OCI-LY3 (cell line): ENCODE measurements around the gene ZBTB1.
"Not testable (repeated sequence)": the region's sequence is repeated elsewhere in the genome, so short reads cannot be mapped to it uniquely, and the experiment has no call there.

Experiments used
- H2AFZ ChIP-seq: fragments of 200-600, 300-600 bp; shearing (Covaris generic); 2 replicates; pipeline ENCODE4 v1.6.0; 2014; ENCODE audit warnings: antibody characterized with exemption, low read depth, low read length
- H3K27ac ChIP-seq: fragments of 200-600, 300-600 bp; sonication (generic); 2 replicates; pipeline ENCODE4 v1.5.1; 2014; ENCODE audit warnings: mild to moderate bottlenecking, low read length, moderate library complexity, mixed read lengths
- H3K27me3 ChIP-seq: fragments of 200-600, 300-600 bp; sonication (generic); 2 replicates; pipeline ENCODE4 v1.6.1; 2014; ENCODE audit warnings: low read depth, low read length, mixed read lengths
- H3K36me3 ChIP-seq: fragments of 200-600, 300-600 bp; sonication (generic); replicated peaks from 2 replicates; pipeline ENCODE3; 2014; ENCODE audit warnings: low read depth, low read length, mixed read lengths
- H3K4me1 ChIP-seq: fragments of 300-600, 200-600 bp; sonication (generic); 2 replicates; pipeline ENCODE4 v1.6.1; 2014; ENCODE audit warnings: low read length, mixed read lengths
- H3K4me2 ChIP-seq: fragments of 200-600, 300-600 bp; sonication (generic); 2 replicates; pipeline ENCODE4 v1.6.1; 2014; ENCODE audit warnings: low read length, mixed read lengths
- H3K4me3 ChIP-seq: fragments of 300-600, 200-600 bp; sonication (generic); 2 replicates; pipeline ENCODE4 v1.5.1; 2014; ENCODE audit warnings: antibody characterized with exemption, mild to moderate bottlenecking, low read length, moderate library complexity
- H3K79me2 ChIP-seq: fragments of 300-600, 200-600 bp; shearing (Covaris generic); 2 replicates; pipeline ENCODE4 v1.6.1; 2014; ENCODE audit warnings: mild to moderate bottlenecking, low read length, mixed read lengths
- H3K9ac ChIP-seq: fragments of 300-600, 200-600 bp; shearing (Covaris generic); 2 replicates; pipeline ENCODE4 v1.6.0; 2014; ENCODE audit warnings: mild to moderate bottlenecking, low read length, moderate library complexity
- H3K9me3 ChIP-seq: fragments of 200-600, 300-600 bp; shearing (Covaris generic); 2 replicates; pipeline ENCODE4 v1.6.1; 2014; ENCODE audit warnings: low read length, mixed read lengths; ENCODE audit not compliant: insufficient read depth
- H4K20me1 ChIP-seq: fragments of 200-600, 300-600 bp; sonication (generic); 2 replicates; pipeline ENCODE4 v1.6.1; 2016; ENCODE audit warnings: low read length, mixed read lengths; ENCODE audit not compliant: insufficient read depth
- EZH2phosphoT487 ChIP-seq: fragments of 200-600 bp; shearing (Covaris generic); IDR thresholded peaks from 2 replicates; pipeline ENCODE4 v1.6.1; 2018; ENCODE audit warnings: antibody characterized with exemption, mixed run types, low read depth
- TF ChIP-seq, protein P1 (sequence below): fragments of 200-600, 300-600 bp; sonication (generic); IDR thresholded peaks from 2 replicates; pipeline ENCODE4 v1.5.1; 2014; ENCODE audit warnings: antibody characterized with exemption, low read length, low read depth

Gene ZBTB1

DNA sequence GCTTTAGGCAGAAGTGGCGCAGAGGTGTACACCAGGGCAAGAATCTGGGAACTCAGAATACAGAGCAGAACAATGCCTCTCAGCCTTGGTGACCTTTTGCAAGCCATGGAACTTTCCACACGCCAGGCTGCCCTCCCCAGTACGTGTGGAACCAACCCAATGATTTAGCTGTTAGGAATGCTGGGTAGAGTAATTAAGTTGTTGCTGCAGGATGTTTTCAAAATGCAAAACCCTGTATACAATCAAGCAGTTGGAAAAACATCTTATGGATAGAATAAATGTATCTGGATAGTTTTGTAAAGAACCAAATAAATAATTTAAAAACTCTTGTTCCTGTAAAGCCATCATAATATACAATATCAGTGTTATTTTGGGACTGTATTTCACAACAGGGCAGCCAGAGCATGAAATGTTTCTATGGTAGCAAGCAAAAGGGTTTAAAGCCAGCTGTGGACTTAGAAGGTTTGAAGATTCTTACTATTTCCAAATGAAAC lies 64.6 kb downstream of the ZBTB1 start:
- H3K4me2 ChIP-seq, result no peak overlapping the region
- H3K36me3 ChIP-seq, result no peaks in the 10 kb centered on the region
- no peaks in the 10 kb centered on the region for H3K27me3 ChIP-seq
- H3K79me2 ChIP-seq, result no peaks in the 10 kb centered on the region
- no peak overlapping the region for H3K4me3 ChIP-seq
- TF ChIP-seq, protein P1, sequence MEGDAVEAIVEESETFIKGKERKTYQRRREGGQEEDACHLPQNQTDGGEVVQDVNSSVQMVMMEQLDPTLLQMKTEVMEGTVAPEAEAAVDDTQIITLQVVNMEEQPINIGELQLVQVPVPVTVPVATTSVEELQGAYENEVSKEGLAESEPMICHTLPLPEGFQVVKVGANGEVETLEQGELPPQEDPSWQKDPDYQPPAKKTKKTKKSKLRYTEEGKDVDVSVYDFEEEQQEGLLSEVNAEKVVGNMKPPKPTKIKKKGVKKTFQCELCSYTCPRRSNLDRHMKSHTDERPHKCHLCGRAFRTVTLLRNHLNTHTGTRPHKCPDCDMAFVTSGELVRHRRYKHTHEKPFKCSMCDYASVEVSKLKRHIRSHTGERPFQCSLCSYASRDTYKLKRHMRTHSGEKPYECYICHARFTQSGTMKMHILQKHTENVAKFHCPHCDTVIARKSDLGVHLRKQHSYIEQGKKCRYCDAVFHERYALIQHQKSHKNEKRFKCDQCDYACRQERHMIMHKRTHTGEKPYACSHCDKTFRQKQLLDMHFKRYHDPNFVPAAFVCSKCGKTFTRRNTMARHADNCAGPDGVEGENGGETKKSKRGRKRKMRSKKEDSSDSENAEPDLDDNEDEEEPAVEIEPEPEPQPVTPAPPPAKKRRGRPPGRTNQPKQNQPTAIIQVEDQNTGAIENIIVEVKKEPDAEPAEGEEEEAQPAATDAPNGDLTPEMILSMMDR, result no peak
- no peaks in the 10 kb centered on the region for H3K9me3 ChIP-seq
- H4K20me1 ChIP-seq, result no peaks in the 10 kb centered on the region
- H3K27ac ChIP-seq, result no peak overlapping the region
- peaks cover 6% of the 10 kb centered on the region for H3K4me1 ChIP-seq
- no peak overlapping the region for H2AFZ ChIP-seq
- H3K9ac ChIP-seq, result no peak overlapping the region

DNA sequence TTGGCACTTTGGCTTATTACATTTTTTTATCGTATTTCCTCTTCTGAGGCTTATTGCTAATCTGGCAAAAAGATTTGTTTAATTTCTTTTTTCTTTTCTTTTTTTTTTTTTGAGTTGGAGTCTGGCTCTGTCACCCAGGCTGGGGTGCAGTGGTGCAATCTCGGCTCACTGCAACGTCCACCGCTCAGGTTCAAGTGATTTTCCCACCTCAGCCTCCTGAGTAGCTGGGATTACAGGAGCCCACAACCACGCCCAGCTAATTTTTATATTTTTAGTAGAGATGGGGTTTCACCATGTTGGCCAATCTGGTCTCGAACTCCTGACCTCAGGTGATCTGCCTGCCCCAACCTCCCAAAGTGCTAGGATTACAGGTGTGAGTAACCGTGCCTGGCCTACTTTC lies 65.1 kb downstream of the ZBTB1 start:
- H2AFZ ChIP-seq, H3K27me3 ChIP-seq, H3K27ac ChIP-seq, H3K36me3 ChIP-seq, H3K9me3 ChIP-seq, H3K4me3 ChIP-seq, H4K20me1 ChIP-seq, H3K9ac ChIP-seq, H3K4me2 ChIP-seq, H3K4me1 ChIP-seq, H3K79me2 ChIP-seq: not testable (repeated sequence)

DNA sequence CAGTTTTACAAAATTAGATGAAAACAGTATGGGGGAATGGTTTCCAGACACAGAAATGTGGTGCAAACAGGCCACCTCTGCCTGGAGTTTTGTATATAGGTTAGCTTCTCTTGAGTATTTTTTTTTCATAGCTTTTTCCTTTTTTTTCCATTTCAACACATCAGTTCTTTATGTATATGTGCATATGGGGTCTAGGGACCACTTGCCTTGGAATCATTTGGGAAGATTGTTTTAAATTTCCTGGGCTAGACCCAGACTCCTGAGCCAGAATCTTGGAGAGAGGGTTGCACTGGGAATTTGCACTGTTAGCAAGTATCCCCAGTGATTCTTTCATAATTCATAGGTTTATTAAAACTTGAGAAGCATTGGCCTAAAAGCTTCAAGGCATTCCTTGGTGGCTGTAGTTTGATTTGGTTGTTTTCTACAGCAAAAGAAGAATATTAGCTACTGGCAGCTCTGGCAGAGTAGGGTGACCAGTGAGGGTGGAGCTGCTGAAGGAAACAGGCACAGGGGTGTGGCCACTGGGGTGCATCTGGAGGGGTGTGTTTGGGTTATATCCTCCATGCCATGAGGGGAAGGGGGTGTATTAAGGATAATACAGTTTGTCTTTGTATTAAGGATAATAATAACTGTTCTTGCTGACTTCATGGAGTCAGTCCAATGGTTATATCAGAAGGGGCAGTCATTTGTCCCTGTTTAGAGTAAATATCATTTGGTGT lies 68.0 kb downstream of the ZBTB1 start:
- H3K9ac ChIP-seq, result no peak overlapping the region
- no peak overlapping the region for H3K27ac ChIP-seq
- no peaks in the 10 kb centered on the region for H3K27me3 ChIP-seq
- H2AFZ ChIP-seq, result no peak overlapping the region
- H3K4me2 ChIP-seq, result no peak overlapping the region
- H3K9me3 ChIP-seq, result no peaks in the 10 kb centered on the region
- H3K79me2 ChIP-seq, result no peaks in the 10 kb centered on the region
- peaks cover 6% of the 10 kb centered on the region for H3K4me1 ChIP-seq
- TF ChIP-seq, protein P1, result no peak
- TF ChIP-seq EZH2phosphoT487, result no peak
- H3K4me3 ChIP-seq, result no peak overlapping the region
- H3K36me3 ChIP-seq, result no peaks in the 10 kb centered on the region
- no peaks in the 10 kb centered on the region for H4K20me1 ChIP-seq

DNA sequence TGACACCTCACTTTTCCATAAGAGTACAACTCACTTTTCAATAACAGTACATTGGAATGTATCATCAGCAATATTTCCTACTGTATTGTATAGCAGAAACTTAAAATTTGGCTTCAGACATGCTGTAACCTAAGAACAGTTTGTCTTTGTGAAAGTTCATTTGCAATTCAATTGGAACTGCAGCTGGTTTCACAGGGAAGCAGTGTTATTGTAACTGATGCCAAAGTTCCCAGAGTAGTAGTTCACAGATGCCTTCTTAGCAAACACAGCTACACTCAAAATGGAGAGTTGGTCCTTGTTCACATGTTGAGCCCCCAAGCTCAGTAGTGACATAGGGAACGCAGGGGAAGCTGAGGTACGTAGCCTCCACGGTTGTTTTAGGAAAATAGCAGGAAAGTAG lies 68.5 kb downstream of the ZBTB1 start:
- Histone ChIP-seq H4K20me1 (no peaks in the 10 kb centered on the region), H3K36me3 (no peaks in the 10 kb centered on the region), H3K27me3 (no peaks in the 10 kb centered on the region), H3K4me1 (peaks cover 6% of the 10 kb centered on the region), H3K79me2 (no peaks in the 10 kb centered on the region), H3K4me3 (no peak overlapping the region), H3K9ac (no peak overlapping the region), H2AFZ (no peak overlapping the region), H3K9me3 (no peaks in the 10 kb centered on the region), H3K27ac (no peak overlapping the region), H3K4me2 (no peak overlapping the region)
- TF ChIP-seq, protein P1, result no peak
- no peak for TF ChIP-seq EZH2phosphoT487
